ENCODE results near the gene CCP110. TPM values are rescaled to one million over a fixed set of nuclear protein-coding genes. Genes with fewer than 3 reads are reported as not detected.

CCP110 gene
- total and polyA plus RNA-seq, 2 experiments from 2014 or later, result 8.6 to 11.7 TPM

DNA sequence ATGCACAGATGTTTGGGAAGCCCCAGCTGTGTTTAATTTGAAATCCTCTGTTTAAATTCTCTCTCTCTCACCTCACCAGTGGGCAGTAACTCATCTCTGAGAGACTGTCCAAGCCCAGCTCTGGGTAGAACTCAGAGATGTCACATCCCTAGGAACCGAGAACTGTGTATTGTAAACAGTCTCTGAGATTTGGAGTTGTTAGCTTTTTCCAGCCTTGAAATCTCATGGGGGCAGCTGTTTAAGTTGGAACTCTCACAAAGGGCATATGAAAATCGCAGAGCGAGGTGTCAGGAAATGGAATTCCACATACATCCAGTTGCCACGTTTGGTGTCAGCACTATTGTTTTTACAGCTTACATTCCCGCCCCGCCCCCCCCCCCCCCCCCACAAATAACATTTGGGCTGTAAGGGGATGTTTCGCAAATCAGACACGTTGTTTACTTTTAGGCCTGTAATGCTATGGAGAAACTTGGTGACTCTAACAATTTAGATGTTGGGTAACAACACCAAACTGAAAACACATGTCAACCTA lies 66.1 kb downstream of the CCP110 start:
- TF ChIP-seq, protein P1, sequence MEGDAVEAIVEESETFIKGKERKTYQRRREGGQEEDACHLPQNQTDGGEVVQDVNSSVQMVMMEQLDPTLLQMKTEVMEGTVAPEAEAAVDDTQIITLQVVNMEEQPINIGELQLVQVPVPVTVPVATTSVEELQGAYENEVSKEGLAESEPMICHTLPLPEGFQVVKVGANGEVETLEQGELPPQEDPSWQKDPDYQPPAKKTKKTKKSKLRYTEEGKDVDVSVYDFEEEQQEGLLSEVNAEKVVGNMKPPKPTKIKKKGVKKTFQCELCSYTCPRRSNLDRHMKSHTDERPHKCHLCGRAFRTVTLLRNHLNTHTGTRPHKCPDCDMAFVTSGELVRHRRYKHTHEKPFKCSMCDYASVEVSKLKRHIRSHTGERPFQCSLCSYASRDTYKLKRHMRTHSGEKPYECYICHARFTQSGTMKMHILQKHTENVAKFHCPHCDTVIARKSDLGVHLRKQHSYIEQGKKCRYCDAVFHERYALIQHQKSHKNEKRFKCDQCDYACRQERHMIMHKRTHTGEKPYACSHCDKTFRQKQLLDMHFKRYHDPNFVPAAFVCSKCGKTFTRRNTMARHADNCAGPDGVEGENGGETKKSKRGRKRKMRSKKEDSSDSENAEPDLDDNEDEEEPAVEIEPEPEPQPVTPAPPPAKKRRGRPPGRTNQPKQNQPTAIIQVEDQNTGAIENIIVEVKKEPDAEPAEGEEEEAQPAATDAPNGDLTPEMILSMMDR (IDR thresholded peaks at IDR 0.05; ENCODE audit: low read depth, low read length), result no peak
- peak overlapping the region; percentile 46 for H3K27ac ChIP-seq
- H3K27me3 ChIP-seq, result no peaks in the 10 kb centered on the region
- H3K4me3 ChIP-seq, result no peak overlapping the region
- H3K36me3 ChIP-seq, result peaks cover 5% of the 10 kb centered on the region
- peaks cover 12% of the 10 kb centered on the region for H3K4me1 ChIP-seq (ENCODE audit: low read depth)
- peak in 1 of 2 donors; percentile 89 for DNase-seq (ENCODE audit: low read depth in 1 of 2, low spot score in 1 of 2)
- H3K9me3 ChIP-seq (ENCODE audit: low read depth), result no peaks in the 10 kb centered on the region

DNA sequence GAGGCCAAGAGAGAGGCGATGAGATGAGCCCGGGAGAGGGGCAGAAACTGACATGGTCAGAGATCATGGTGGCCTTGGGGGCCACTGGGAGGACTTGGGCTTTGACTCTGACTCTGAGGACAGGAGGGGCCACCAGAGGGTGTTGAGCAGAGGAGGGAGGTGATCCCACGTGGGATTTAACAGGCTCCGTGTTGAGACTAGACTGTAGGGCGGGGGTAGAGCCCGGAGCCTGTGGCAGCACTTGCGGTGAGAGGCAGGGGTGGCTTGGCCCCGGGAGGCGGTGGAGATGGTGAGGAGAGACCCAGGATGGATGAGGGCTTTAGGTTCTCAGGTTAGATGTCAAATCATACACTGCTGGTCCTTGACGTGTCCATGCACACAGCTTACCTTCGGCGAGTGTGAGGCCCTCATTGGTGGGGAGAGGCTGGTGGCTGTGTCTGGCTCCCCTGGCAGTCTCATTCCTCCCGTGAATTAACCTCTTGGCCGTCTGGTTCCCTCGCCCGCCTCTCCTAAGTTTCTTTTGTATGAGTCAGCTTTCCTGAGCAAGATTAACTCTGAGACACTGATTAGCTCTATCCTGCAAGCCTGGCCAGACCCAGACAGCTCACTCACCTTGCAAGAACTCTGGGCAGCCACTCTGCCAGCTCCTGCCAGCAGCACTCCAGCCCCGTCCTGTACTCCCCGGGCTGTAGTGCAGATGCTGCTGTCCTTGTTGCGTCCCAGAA lies 71.5 kb downstream of the CCP110 start:
- TF ChIP-seq, protein P1 (IDR thresholded peaks at IDR 0.05; ENCODE audit: low read depth, low read length), result no peak
- DNase-seq (ENCODE audit: low read depth in 1 of 2, low spot score in 1 of 2), result peak in 1 of 2 donors; percentile 87
- Histone ChIP-seq H3K9me3 (ENCODE audit: low read depth) (no peaks in the 10 kb centered on the region), H3K4me3 (no peak overlapping the region), H3K27ac (no peak overlapping the region), H3K27me3 (no peaks in the 10 kb centered on the region), H3K36me3 (peaks cover 3% of the 10 kb centered on the region), H3K4me1 (ENCODE audit: low read depth) (no peaks in the 10 kb centered on the region)

DNA sequence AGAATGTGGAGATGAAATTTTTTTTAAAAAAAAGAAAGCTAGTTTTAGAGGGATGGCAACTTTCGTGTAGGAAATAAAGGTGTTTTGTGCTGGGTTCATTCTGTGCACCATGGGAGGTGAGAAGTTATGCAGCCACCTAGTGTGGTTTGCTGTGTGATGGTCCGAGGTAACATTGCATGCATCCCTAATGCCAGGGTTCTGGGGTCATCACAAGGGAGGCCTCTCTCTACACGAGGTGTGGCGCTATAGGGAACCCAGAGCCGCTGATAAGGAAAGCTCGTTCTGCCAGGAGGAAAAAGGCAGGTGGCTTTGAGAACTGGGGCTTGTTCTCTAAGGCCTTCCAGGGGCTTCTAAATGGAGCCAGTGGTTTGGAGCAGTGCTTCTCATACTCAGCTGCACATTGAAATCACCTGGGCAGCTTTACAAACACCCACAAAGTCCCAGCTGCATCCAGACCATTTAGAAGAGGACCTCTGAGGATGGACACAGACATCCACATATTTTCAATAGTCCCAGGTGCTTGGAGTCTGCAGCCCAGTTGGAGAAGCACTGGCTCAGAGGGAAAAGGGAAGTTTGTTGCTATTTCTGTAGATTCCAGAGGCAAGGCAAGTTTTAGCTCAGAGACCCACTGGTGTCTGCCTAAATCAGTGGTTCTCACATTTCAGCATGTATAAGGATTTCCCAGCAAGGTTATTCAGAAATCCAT lies 75.2 kb downstream of the CCP110 start:
- TF ChIP-seq, protein P1 (IDR thresholded peaks at IDR 0.05; ENCODE audit: low read depth, low read length), result no peak

DNA sequence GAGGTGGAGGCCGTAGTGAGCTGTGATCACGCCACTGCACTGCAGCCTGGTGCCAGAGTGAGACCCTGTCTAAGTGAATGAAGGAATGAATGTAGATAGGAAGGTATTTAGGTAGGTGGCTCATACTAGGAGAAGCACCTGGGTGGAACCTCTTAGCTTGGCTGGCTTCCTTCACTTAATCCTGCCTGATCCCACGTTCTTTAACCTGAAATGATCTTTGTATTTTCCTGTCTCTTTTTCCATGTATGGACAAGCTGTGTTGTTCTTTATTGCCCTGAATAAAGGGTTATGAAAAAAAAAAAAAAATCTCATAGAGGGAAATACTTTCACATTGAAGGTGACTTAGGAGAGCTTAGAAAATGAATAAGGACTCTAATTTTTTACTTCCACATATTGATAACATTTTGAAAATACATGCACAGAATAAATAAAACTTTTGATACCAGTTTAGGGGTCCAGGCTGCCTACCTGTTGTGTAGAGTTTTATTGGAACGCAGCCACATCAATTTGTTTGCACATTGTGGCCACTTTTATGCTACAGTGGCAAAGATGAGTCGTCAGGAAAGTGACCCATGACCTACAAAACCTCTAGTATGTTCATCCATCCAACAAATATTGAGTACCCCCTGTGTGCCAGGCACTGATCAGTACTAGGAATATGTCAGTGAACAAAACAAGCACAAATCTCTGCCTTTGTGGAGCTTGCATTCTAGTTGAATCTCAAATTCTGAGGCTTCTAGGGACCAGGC lies 76.4 kb downstream of the CCP110 start:
- Histone ChIP-seq H3K4me1 (ENCODE audit: low read depth) (no peaks in the 10 kb centered on the region), H3K4me3 (no peak overlapping the region), H3K36me3 (no peaks in the 10 kb centered on the region), H3K27me3 (no peaks in the 10 kb centered on the region), H3K27ac (no peak overlapping the region), H3K9me3 (ENCODE audit: low read depth) (no peaks in the 10 kb centered on the region)
- TF ChIP-seq, protein P1 (IDR thresholded peaks at IDR 0.05; ENCODE audit: low read depth, low read length), result no peak
- no peak for DNase-seq (ENCODE audit: low read depth in 1 of 2, low spot score in 1 of 2)

More for the DNA sequence above, 75.2 kb downstream of the CCP110 start:
- H3K27ac ChIP-seq, result no peak overlapping the region
- no peak for DNase-seq (ENCODE audit: low read depth in 1 of 2, low spot score in 1 of 2)
- no peaks in the 10 kb centered on the region for H3K36me3 ChIP-seq
- H3K4me1 ChIP-seq (ENCODE audit: low read depth), result no peaks in the 10 kb centered on the region
- H3K4me3 ChIP-seq, result no peak overlapping the region
- H3K27me3 ChIP-seq, result no peaks in the 10 kb centered on the region
- no peaks in the 10 kb centered on the region for H3K9me3 ChIP-seq (ENCODE audit: low read depth)

Measured in cardiac muscle cell (in vitro differentiated cells and primary cell).